Choroid plexus epithelial cell (primary cell): ENCODE results near the gene PPME1.
"Not testable (repeated sequence)": the region's sequence is repeated elsewhere in the genome, so short reads cannot be mapped to it uniquely, and the experiment has no call there.

Experiments used
- DNase-seq: peaks from one replicate; pipeline ENCODE4 v3.0.0-alpha.2; 2010; ENCODE audit warnings: low read depth
- H3K4me3 ChIP-seq: 2 replicates; pipeline ENCODE4 v1.5.1; 2011; ENCODE audit warnings: low read depth, mild to moderate bottlenecking, control low read depth, low read length, moderate library complexity
- CTCF ChIP-seq: conservative IDR thresholded peaks from 2 replicates; pipeline ENCODE4 v1.5.1; 2011; ENCODE audit warnings: low read depth, mild to moderate bottlenecking, control low read depth, inconsistent platforms, low read length, moderate library complexity

The PPME1 gene

GRCh38 chr11:74170694-74171629 lies at the start of gene PPME1, which contains the start of gene C2CD3:
TSS of gene PPME1 (plus strand) at chr11:74171289. CDS start at chr11:74171422, 133 bp downstream.
TSS of gene C2CD3 (minus strand) at chr11:74171002. CDS start at chr11:74170792, 210 bp downstream.
- peak within 1 kb of the TSS; percentile 71 for H3K4me3 ChIP-seq
- TF ChIP-seq CTCF = peak; percentile 52
- peak; percentile 100 for DNase-seq

- TF ChIP-seq CTCF = no peak
- no peak for DNase-seq
- no peak overlapping the region for H3K4me3 ChIP-seq
Observed at GRCh38 chr11:74121804-74122203, 49.3 kb upstream of the PPME1 start.

DNA sequence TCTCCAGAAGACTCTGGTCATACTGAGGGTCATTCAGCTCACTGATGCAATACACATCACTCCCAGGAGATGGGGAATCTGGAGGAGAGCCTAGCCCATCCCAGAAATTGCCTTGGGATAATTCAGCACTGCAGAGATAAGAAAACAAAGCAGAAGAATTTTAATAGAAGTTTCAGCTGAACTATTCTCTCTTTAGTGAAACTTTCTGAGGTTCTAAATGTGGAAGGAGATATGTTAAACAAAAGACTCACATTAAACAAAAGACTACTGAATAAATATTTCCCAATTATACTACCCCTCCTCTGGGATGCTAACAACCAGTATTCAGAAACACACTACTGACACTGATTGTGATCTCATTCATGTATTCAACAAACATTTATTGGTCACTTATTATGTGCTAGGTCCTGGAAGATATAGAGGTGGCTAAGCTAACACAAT lies 48.1 kb upstream of the PPME1 start:
- H3K4me3 ChIP-seq = no peak overlapping the region
- no peak for DNase-seq
- TF ChIP-seq CTCF = peak; percentile 15

DNA sequence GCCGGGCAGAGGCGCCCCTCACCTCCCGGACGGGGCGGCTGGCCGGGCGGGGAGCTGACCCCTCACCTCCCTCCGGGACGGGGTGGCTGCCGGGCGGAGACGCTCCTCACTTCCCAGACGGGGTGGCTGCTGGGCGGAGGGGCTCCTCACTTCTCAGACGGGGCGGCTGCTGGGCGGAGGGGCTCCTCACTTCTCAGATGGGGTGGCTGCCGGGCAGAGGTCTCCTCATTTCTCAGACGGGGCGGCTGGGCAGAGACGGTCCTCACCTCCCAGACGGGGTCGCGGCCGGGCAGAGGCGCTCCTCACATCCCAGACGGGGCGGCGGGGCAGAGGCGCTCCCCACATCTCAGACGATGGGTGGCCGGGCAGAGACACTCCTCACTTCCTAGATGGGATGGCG lies 42.0 kb upstream of the PPME1 start:
- not testable (repeated sequence) for H3K4me3 ChIP-seq

DNA sequence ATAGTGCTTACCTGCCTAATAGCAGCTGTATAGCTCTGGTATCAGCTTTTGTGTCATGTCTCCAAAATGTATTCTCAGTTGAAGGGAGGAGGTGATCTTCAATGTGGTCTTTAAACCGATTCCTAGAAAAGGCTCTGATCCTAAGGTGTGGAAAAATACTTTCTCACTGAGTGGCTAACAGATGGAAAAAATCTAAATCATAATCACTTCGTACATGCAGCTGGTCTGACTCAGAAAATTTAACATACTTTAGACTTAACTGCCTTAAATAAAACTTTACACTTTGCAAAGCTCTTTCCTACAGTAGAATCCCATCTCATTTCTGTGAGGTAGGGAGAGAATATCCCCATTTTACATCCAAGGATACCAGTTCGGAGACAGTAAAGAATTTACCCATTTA lies 38.3 kb upstream of the PPME1 start:
- DNase-seq = no peak
- no peak for TF ChIP-seq CTCF
- H3K4me3 ChIP-seq = no peak overlapping the region

More for the DNA sequence above, 42.0 kb upstream of the PPME1 start:
- DNase-seq = not testable (repeated sequence)

- no peak for TF ChIP-seq CTCF
- no peak overlapping the region for H3K4me3 ChIP-seq
- DNase-seq = no peak
Observed at GRCh38 chr11:74133436-74133835, 37.7 kb upstream of the PPME1 start.

- no peak for DNase-seq
- no peak overlapping the region for H3K4me3 ChIP-seq
- no peak for TF ChIP-seq CTCF
Observed at GRCh38 chr11:74134661-74135060, 36.4 kb upstream of the PPME1 start.
